SK-N-SH (cell line): Measurements from ENCODE around the gene SH3PXD2B. TPM values are rescaled to one million over a fixed set of nuclear protein-coding genes. Genes with fewer than 3 reads are reported as not detected.

Experiments
- CTCF ChIA-PET: fragments of 300-600, 350-600 bp; formaldehyde crosslinking; extraction: SDS; loops from one replicate; lab custom pipeline; 2021; lab: Yijun Ruan, JAX
- POLR2A ChIA-PET: fragments of 350-600 bp; sonication (Branson Sonifier 250); formaldehyde crosslinking; extraction: SDS; loops from one replicate; lab custom pipeline; 2020; ENCODE audit warnings: antibody characterized with exemption, inconsistent platforms; lab: Yijun Ruan, JAX
- DNase-seq: peaks from one replicate; pipeline ENCODE4 v3.0.0; 2012
- H2AFZ ChIP-seq: fragments of 200-600 bp; sonication (generic); 2 replicates; pipeline ENCODE4 v1.8.1; 2016; ENCODE audit warnings: antibody characterized with exemption, mild to moderate bottlenecking, low read depth
- H3F3A ChIP-seq: fragments of 200-600 bp; sonication (generic); replicated peaks from 2 replicates; pipeline ENCODE3; 2016; ENCODE audit warnings: antibody characterized with exemption, mild to moderate bottlenecking; ENCODE audit not compliant: insufficient read depth
- H3K27ac ChIP-seq, 2 experiments: fragments of 200-500 bp in 1 of 2; fragments of 200-600 bp in 1 of 2; sonication (Bioruptor generic) in 1 of 2; sonication (generic), shearing (Covaris generic) in 1 of 2; 2 replicates each; pipeline versions ENCODE4 v1.5.1 to v1.6.1; 2014 to 2016; ENCODE audit warnings: low read depth in 2 of 2, inconsistent platforms in 1 of 2, low read length in 1 of 2, mild to moderate bottlenecking in 1 of 2, mixed read lengths in 1 of 2
- H3K27me3 ChIP-seq: fragments of 200-600 bp; sonication (generic), shearing (Covaris generic); 2 replicates; pipeline ENCODE4 v1.6.1; 2016; ENCODE audit warnings: mixed run types; ENCODE audit not compliant: insufficient read depth
- H3K36me3 ChIP-seq, 2 experiments: fragments of 200-500 bp in 1 of 2; fragments of 200-600 bp in 1 of 2; sonication (Bioruptor generic) in 1 of 2; sonication (generic) in 1 of 2; replicated peaks in 1 of 2; 2 replicates each; pipeline versions ENCODE3 to v1.5.1; 2014 to 2016; ENCODE audit warnings: low read length in 1 of 2, mild to moderate bottlenecking in 1 of 2; ENCODE audit not compliant: insufficient read depth in 2 of 2, control insufficient read depth in 1 of 2
- H3K4me1 ChIP-seq, 2 experiments: fragments of 200-500 bp in 1 of 2; fragments of 200-600 bp in 1 of 2; sonication (Bioruptor generic) in 1 of 2; sonication (generic), shearing (Covaris generic) in 1 of 2; 2 replicates each; pipeline versions ENCODE4 v1.5.1 to v1.6.1; 2014 to 2016; ENCODE audit warnings: low read depth in 1 of 2, low read length in 1 of 2, mixed run types in 1 of 2; ENCODE audit not compliant: insufficient read depth in 2 of 2, control insufficient read depth in 1 of 2
- H3K4me2 ChIP-seq: fragments of 200-600 bp; sonication (generic), shearing (Covaris generic); 2 replicates; pipeline ENCODE4 v1.6.1; 2017; ENCODE audit warnings: mixed run types
- H3K4me3 ChIP-seq, 2 experiments: fragments of 200-500 bp in 1 of 2; fragments of 200-600 bp in 1 of 2; sonication (Bioruptor generic) in 1 of 2; sonication (generic), shearing (Covaris generic) in 1 of 2; 2 replicates each; pipeline versions ENCODE4 v1.5.1 to v1.8.1; 2014 to 2016; ENCODE audit warnings: low read depth in 2 of 2, inconsistent platforms in 1 of 2, low read length in 1 of 2, mild to moderate bottlenecking in 1 of 2, mixed read lengths in 1 of 2, moderate library complexity in 1 of 2
- H3K79me2 ChIP-seq: fragments of 200-600 bp; sonication (generic); 2 replicates; pipeline ENCODE4 v1.8.1; 2017; ENCODE audit warnings: mild to moderate bottlenecking; ENCODE audit not compliant: insufficient read depth
- H3K9ac ChIP-seq: fragments of 200-600 bp; sonication (generic); 2 replicates; pipeline ENCODE4 v1.6.1; 2017; ENCODE audit warnings: mixed run types
- H3K9me2 ChIP-seq: fragments of 200-600 bp; sonication (generic); 2 replicates; pipeline ENCODE4 v1.6.1; 2017; ENCODE audit warnings: mixed run types
- H3K9me3 ChIP-seq: fragments of 200-600 bp; sonication (generic); 2 replicates; pipeline ENCODE4 v1.6.1; 2017; ENCODE audit warnings: mixed run types, mild to moderate bottlenecking, moderate library complexity
- H4K20me1 ChIP-seq: fragments of 200-600 bp; sonication (generic); 2 replicates; pipeline ENCODE4 v1.6.1; 2017; ENCODE audit warnings: mild to moderate bottlenecking, mixed run types; ENCODE audit not compliant: insufficient read depth
- CHD2 ChIP-seq: fragments of 150-350 bp; IDR thresholded peaks from 2 replicates; pipeline ENCODE4 v1.6.1; 2018; ENCODE audit warnings: low read length; ENCODE audit not compliant: partially characterized antibody
- EP300 ChIP-seq, 2 experiments: IDR thresholded peaks; 2 replicates each; pipeline versions ENCODE4 v1.4.0 to v1.6.1; 2012; ENCODE audit warnings: borderline replicate concordance in 1 of 2, low read depth in 1 of 2, low read length in 1 of 2
- EZH2phosphoT487 ChIP-seq: fragments of 200-600 bp; sonication (generic); IDR thresholded peaks from 2 replicates; pipeline ENCODE4 v1.6.1; 2017; ENCODE audit warnings: low read depth, mixed run types, mild to moderate bottlenecking, antibody characterized with exemption, moderate library complexity, borderline replicate concordance
- FOSL2 ChIP-seq: IDR thresholded peaks from 2 replicates; pipeline ENCODE4 v1.4.0; 2012; ENCODE audit warnings: low read depth, mild to moderate bottlenecking, moderate library complexity, borderline replicate concordance
- FOXJ3 ChIP-seq: sonication (generic); formaldehyde crosslinking; IDR thresholded peaks from 2 replicates; pipeline ENCODE4 v1.5.1; 2020; ENCODE audit warnings: mild to moderate bottlenecking, missing genetic modification reagents
- FOXM1 ChIP-seq: IDR thresholded peaks from 2 replicates; pipeline ENCODE4 v1.4.0; 2012; ENCODE audit warnings: low read depth, mild to moderate bottlenecking
- GABPA ChIP-seq: IDR thresholded peaks from 2 replicates; pipeline ENCODE4 v1.4.0; 2012; ENCODE audit warnings: low read depth, mild to moderate bottlenecking
- GATA2 ChIP-seq: sonication (generic); formaldehyde crosslinking; IDR thresholded peaks from 2 replicates; pipeline ENCODE4 v1.5.0; 2020; ENCODE audit warnings: mild to moderate bottlenecking, missing genetic modification reagents
- IRF3 ChIP-seq: fragments of 150-350 bp; IDR thresholded peaks from 2 replicates; pipeline ENCODE4 v1.6.1; 2016; ENCODE audit warnings: mild to moderate bottlenecking, low read depth, low read length
- JUND ChIP-seq: IDR thresholded peaks from 2 replicates; pipeline ENCODE4 v1.4.0; 2012
- MAX ChIP-seq: IDR thresholded peaks from 2 replicates; pipeline ENCODE4 v1.4.0; 2012; ENCODE audit warnings: low read depth
- MEF2A ChIP-seq: IDR thresholded peaks from 2 replicates; pipeline ENCODE4 v1.4.0; 2012; ENCODE audit warnings: low read depth, borderline replicate concordance
- NRF1 ChIP-seq: IDR thresholded peaks from 2 replicates; pipeline ENCODE4 v1.6.1; 2012; ENCODE audit warnings: low read depth, mild to moderate bottlenecking, low read length
- PBX3 ChIP-seq: IDR thresholded peaks from 2 replicates; pipeline ENCODE4; 2012
- POLR2AphosphoS5 ChIP-seq: IDR thresholded peaks from 2 replicates; pipeline ENCODE4 v1.6.1; 2012; ENCODE audit warnings: low read depth, low read length
- RAD21 ChIP-seq: IDR thresholded peaks from 2 replicates; pipeline ENCODE4 v1.6.1; 2012; ENCODE audit warnings: mild to moderate bottlenecking, low read length
- RCOR1 ChIP-seq: fragments of 150-350 bp; IDR thresholded peaks from 2 replicates; pipeline ENCODE4 v1.6.1; 2017; ENCODE audit warnings: antibody characterized with exemption, low read length
- REST ChIP-seq: IDR thresholded peaks from 2 replicates; pipeline ENCODE4 v1.6.1; 2012; ENCODE audit warnings: mild to moderate bottlenecking, low read depth, low read length, moderate library complexity
- RFX5 ChIP-seq: IDR thresholded peaks from 2 replicates; pipeline ENCODE4 v1.6.1; 2012; ENCODE audit warnings: mild to moderate bottlenecking, improper control_type of control experiment, low read length
- RXRA ChIP-seq: IDR thresholded peaks from 2 replicates; pipeline ENCODE4 v1.4.0; 2012; ENCODE audit warnings: low read depth, mild to moderate bottlenecking, borderline replicate concordance
- TAF1 ChIP-seq: IDR thresholded peaks from 2 replicates; pipeline ENCODE4 v1.6.1; 2012; ENCODE audit warnings: low read depth, mild to moderate bottlenecking, low read length, moderate library complexity, borderline replicate concordance
- TCF12 ChIP-seq: IDR thresholded peaks from 2 replicates; pipeline ENCODE4 v1.4.0; 2012
- TEAD4 ChIP-seq: IDR thresholded peaks from 2 replicates; pipeline ENCODE4 v1.4.0; 2012; ENCODE audit warnings: mild to moderate bottlenecking, borderline replicate concordance; ENCODE audit not compliant: insufficient read depth
- USF1 ChIP-seq: IDR thresholded peaks from 2 replicates; pipeline ENCODE4 v1.4.0; 2012; ENCODE audit warnings: low read depth, borderline replicate concordance
- USF2 ChIP-seq: fragments of 150-350 bp; IDR thresholded peaks from 2 replicates; pipeline ENCODE4 v1.6.1; 2017; ENCODE audit warnings: antibody characterized with exemption, low read length, low read depth, borderline replicate concordance
- YY1 ChIP-seq: IDR thresholded peaks from 2 replicates; pipeline ENCODE4 v1.4.0; 2012; ENCODE audit warnings: low read depth, mild to moderate bottlenecking
- WGBS: methylation state at CpG from one replicate; pipeline ENCODE4 v1.1.6; 2017; ENCODE audit warnings: low lambda C conversion rate; 5-methylcytosine and 5-hydroxymethylcytosine counted together
- polyA plus RNA-seq, 3 experiments: library from polyadenylated mRNA; depleted of rRNA; stranded (reverse); fragments of >200 nt; gene quantifications; 2 replicates each; pipeline ENCODE4 v1.2.3, GENCODE V29; 2012

Gene SH3PXD2B
- polyA plus RNA-seq, 1 of the 3 experiments (the other 2 are of a cell fraction): 15.0 TPM

GRCh38 chr5:172377438-172377837 is 76.9 kb downstream of the SH3PXD2B start (continued):
- TF ChIP-seq PBX3: no peak
- no peak for TF ChIP-seq YY1
- no peak for TF ChIP-seq RFX5
- no peak for TF ChIP-seq RAD21
- TF ChIP-seq FOSL2: no peak
- no peak for TF ChIP-seq IRF3
- no peak for TF ChIP-seq TAF1

- H3K9me2 ChIP-seq: no peaks in the 10 kb centered on the region
- TF ChIP-seq FOXJ3 (CRISPR knock-in tag) (no peak), MAX (no peak), CHD2 (no peak), POLR2AphosphoS5 (no peak), REST (no peak), EZH2phosphoT487 (no peak), RXRA (no peak), JUND (no peak), GATA2 (CRISPR knock-in tag) (no peak), USF2 (no peak), RCOR1 (no peak), FOXM1 (no peak), TCF12 (no peak), EP300 (IDR thresholded peaks at IDR 0.05; ENCODE audit: borderline replicate concordance in 1 of 2, low read depth in 1 of 2, low read length in 1 of 2) (no peak), MEF2A (no peak), TEAD4 (no peak), USF1 (no peak), GABPA (no peak), NRF1 (no peak)
These were observed 79.5 kb downstream of the SH3PXD2B start for GRCh38 chr5:172374783-172375182.

More at GRCh38 chr5:172374783-172375182, 79.5 kb downstream of the SH3PXD2B start:
- no peak overlapping the region for H3K9ac ChIP-seq
- no peak overlapping the region for H2AFZ ChIP-seq
- CTCF ChIA-PET: no interaction called here
- DNase-seq: no peak
- 93% methylated on average over 6 of the region's 6 CpGs for WGBS
- no peaks in the 10 kb centered on the region for H3K27me3 ChIP-seq
- POLR2A ChIA-PET: no interaction called here
- H3K4me2 ChIP-seq: no peak overlapping the region
- no peaks in the 10 kb centered on the region for H3F3A ChIP-seq
- peaks cover 6% of the 10 kb centered on the region; the same call in 1 of the 2 replicates for H3K9me3 ChIP-seq
- no peaks in the 10 kb centered on the region for H4K20me1 ChIP-seq
- H3K4me3 ChIP-seq: no peak overlapping the region
- peaks cover 27 to 58% of the 10 kb centered on the region in 2 experiments for H3K36me3 ChIP-seq
- peaks cover 11% of the 10 kb centered on the region; the same call in 1 of the 2 replicates for H3K79me2 ChIP-seq
- no peaks in the 10 kb centered on the region for H3K4me1 ChIP-seq
- H3K27ac ChIP-seq: no peak overlapping the region
